HUES48 (cell line): ENCODE measurements around the gene TMEM18.

ENCODE experiments used
- H3K27ac ChIP-seq: one replicate; pipeline ENCODE4 v1.7.0; 2013; ENCODE audit warnings: low read depth, low read length, inconsistent platforms
- H3K27me3 ChIP-seq: 2 replicates; pipeline ENCODE4 v1.6.1; 2013; ENCODE audit warnings: mild to moderate bottlenecking, low read length; ENCODE audit not compliant: control insufficient read depth, insufficient read depth
- H3K36me3 ChIP-seq: 2 replicates; pipeline ENCODE4 v1.6.1; 2013; ENCODE audit warnings: low read length; ENCODE audit not compliant: control insufficient read depth, insufficient read depth
- H3K4me1 ChIP-seq: 2 replicates; pipeline ENCODE4 v1.6.1; 2013; ENCODE audit warnings: mild to moderate bottlenecking, low read length; ENCODE audit not compliant: control insufficient read depth, insufficient read depth
- H3K4me3 ChIP-seq: 2 replicates; pipeline ENCODE4 v1.5.1; 2013; ENCODE audit warnings: mild to moderate bottlenecking, low read depth, low read length
- H3K9ac ChIP-seq: 2 replicates; pipeline ENCODE4 v1.6.1; 2013; ENCODE audit warnings: mild to moderate bottlenecking, low read depth, low read length, moderate library complexity
- H3K9me3 ChIP-seq: 2 replicates; pipeline ENCODE4 v1.6.1; 2013; ENCODE audit warnings: low read length; ENCODE audit not compliant: control insufficient read depth, insufficient read depth

TMEM18 gene

DNA sequence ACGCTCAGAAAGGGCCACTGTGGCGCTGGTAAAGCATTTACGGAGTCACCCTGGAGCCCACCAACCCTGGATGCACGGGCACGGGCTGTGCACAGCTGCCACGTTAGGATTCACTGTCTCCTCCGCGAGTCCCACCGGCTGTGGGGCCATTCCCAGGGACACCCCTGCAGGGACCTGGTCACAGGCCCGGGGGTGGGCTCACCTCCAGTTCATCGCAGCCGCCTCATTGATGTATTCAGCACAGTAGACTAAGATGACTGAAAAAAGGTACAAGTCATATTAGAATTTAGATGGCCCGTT lies 4.7 kb downstream of the TMEM18 start:
- Histone ChIP-seq H3K9ac (no peak overlapping the region), H3K4me1 (peaks cover 7% of the 10 kb centered on the region), H3K27me3 (no peaks in the 10 kb centered on the region), H3K9me3 (no peaks in the 10 kb centered on the region), H3K4me3 (no peak overlapping the region), H3K27ac (no peak overlapping the region), H3K36me3 (peaks cover 46% of the 10 kb centered on the region)

- Histone ChIP-seq H3K4me1 (peaks cover 7% of the 10 kb centered on the region), H3K27ac (no peak overlapping the region), H3K36me3 (peaks cover 50% of the 10 kb centered on the region), H3K27me3 (no peaks in the 10 kb centered on the region), H3K9ac (no peak overlapping the region), H3K9me3 (peaks cover 1% of the 10 kb centered on the region; the same call in 1 of the 2 replicates), H3K4me3 (no peak overlapping the region)
Observed at GRCh38 chr2:671787-672605, 5.2 kb downstream of the TMEM18 start.

DNA sequence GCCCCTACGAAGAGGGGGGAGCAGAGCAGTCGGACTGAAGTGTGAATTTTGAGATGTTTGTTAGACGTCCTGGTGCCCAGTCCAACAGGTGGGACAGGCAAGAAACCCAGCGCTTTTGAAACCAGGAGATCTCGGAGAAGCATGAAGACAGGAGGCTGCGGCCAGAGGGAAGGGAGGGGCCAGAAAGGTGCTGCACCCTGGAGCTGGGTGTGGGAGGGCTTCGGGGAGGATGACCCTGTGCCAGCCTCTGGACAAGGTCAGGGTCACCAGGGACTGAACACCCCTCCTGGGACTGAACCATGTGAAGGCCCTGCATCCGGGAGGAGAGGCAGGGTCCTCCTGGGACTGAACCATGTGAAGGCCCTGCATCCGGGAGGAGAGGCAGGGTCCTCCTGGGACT lies 6.1 kb downstream of the TMEM18 start:
- H3K4me3 ChIP-seq, result no peak overlapping the region
- H3K4me1 ChIP-seq, result peaks cover 7% of the 10 kb centered on the region
- H3K27ac ChIP-seq, result no peak overlapping the region
- H3K36me3 ChIP-seq, result peaks cover 59% of the 10 kb centered on the region
- H3K9ac ChIP-seq, result no peak overlapping the region
- no peaks in the 10 kb centered on the region for H3K27me3 ChIP-seq
- peaks cover 10% of the 10 kb centered on the region for H3K9me3 ChIP-seq

GRCh38 chr2:670637-671036 lies 6.6 kb downstream of the TMEM18 start:
- Histone ChIP-seq H3K9ac (no peak overlapping the region), H3K36me3 (peaks cover 63% of the 10 kb centered on the region), H3K27ac (no peak overlapping the region), H3K4me3 (no peak overlapping the region), H3K4me1 (peaks cover 3% of the 10 kb centered on the region), H3K27me3 (no peaks in the 10 kb centered on the region), H3K9me3 (peaks cover 14% of the 10 kb centered on the region)

GRCh38 chr2:669323-669722 lies 7.9 kb downstream of the TMEM18 start:
- H3K27ac ChIP-seq, result no peak overlapping the region
- peaks cover 56% of the 10 kb centered on the region for H3K36me3 ChIP-seq
- no peaks in the 10 kb centered on the region for H3K27me3 ChIP-seq
- no peak overlapping the region for H3K9ac ChIP-seq
- H3K4me1 ChIP-seq, result no peaks in the 10 kb centered on the region
- no peak overlapping the region for H3K4me3 ChIP-seq
- peaks cover 22% of the 10 kb centered on the region for H3K9me3 ChIP-seq

DNA sequence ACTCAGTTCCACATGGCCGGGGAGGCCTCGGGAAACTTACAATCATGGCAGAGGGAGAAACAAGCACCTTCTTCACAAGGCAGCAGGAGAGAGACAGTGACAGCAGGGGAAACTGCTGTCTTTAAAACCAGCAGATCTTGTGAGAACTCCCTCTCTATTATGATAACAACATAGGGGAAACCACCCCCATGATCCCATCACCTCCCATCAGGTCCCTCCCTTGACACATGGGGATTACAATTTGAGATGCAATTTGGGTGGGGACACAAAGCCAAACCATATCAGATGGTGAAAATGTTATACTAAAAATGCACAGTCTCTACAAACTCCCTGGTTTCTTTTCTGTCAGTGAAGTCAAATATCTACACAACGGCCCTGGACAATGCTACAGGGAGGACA lies 9.2 kb downstream of the TMEM18 start:
- no peak overlapping the region for H3K9ac ChIP-seq
- H3K36me3 ChIP-seq, result peaks cover 61% of the 10 kb centered on the region
- no peak overlapping the region for H3K27ac ChIP-seq
- H3K27me3 ChIP-seq, result no peaks in the 10 kb centered on the region
- no peaks in the 10 kb centered on the region for H3K4me1 ChIP-seq
- H3K9me3 ChIP-seq, result peaks cover 22% of the 10 kb centered on the region
- no peak overlapping the region for H3K4me3 ChIP-seq

GRCh38 chr2:667332-667999 lies 9.7 kb downstream of the TMEM18 start:
- Histone ChIP-seq H3K4me1 (no peaks in the 10 kb centered on the region), H3K9ac (no peak overlapping the region), H3K27ac (no peak overlapping the region), H3K27me3 (no peaks in the 10 kb centered on the region), H3K9me3 (peaks cover 22% of the 10 kb centered on the region), H3K36me3 (peaks cover 59% of the 10 kb centered on the region), H3K4me3 (no peak overlapping the region)

DNA sequence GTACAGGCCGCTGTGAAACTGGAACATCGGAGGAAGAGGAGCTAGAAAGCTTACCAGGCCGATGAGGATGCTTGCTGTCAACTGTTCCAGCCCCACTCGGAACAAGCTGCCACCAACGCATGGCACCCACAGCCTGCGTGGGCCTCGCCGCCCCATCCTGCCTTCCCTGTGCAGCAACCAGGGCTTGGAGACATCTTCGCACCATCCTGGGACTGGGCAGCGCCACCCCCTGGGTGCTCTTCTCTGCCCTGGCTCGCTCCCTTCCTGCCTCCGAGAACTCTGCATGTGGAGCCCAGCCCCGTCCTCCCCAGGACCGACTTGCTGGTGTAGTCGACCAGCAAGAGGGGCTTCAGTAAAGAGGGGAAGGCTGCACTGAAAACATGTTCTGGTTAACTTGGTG lies 10.8 kb downstream of the TMEM18 start:
- H3K4me1 ChIP-seq, result no peaks in the 10 kb centered on the region
- no peak overlapping the region for H3K4me3 ChIP-seq
- H3K27me3 ChIP-seq, result no peaks in the 10 kb centered on the region
- no peak overlapping the region for H3K9ac ChIP-seq
- H3K27ac ChIP-seq, result no peak overlapping the region
- H3K9me3 ChIP-seq, result peaks cover 22% of the 10 kb centered on the region
- peaks cover 52% of the 10 kb centered on the region for H3K36me3 ChIP-seq

- Histone ChIP-seq H3K4me1 (no peaks in the 10 kb centered on the region), H3K36me3 (peaks cover 52% of the 10 kb centered on the region), H3K27me3 (no peaks in the 10 kb centered on the region), H3K27ac (no peak overlapping the region), H3K9ac (no peak overlapping the region), H3K9me3 (peaks cover 22% of the 10 kb centered on the region), H3K4me3 (no peak overlapping the region)
Observed at GRCh38 chr2:665340-666073, 11.7 kb downstream of the TMEM18 start.

- Histone ChIP-seq H3K4me1 (no peaks in the 10 kb centered on the region), H3K9me3 (peaks cover 22% of the 10 kb centered on the region), H3K36me3 (peaks cover 38% of the 10 kb centered on the region), H3K27me3 (no peaks in the 10 kb centered on the region), H3K4me3 (no peak overlapping the region), H3K9ac (no peak overlapping the region), H3K27ac (no peak overlapping the region)
Observed at GRCh38 chr2:664063-664462, 13.1 kb downstream of the TMEM18 start.

- peaks cover 29% of the 10 kb centered on the region for H3K36me3 ChIP-seq
Observed at GRCh38 chr2:663221-663620, 14.0 kb downstream of the TMEM18 start.

More at GRCh38 chr2:663221-663620, 14.0 kb downstream of the TMEM18 start:
- H3K27me3 ChIP-seq, result no peaks in the 10 kb centered on the region
- no peak overlapping the region for H3K27ac ChIP-seq
- peaks cover 22% of the 10 kb centered on the region for H3K9me3 ChIP-seq
- no peak overlapping the region for H3K4me3 ChIP-seq
- no peak overlapping the region for H3K9ac ChIP-seq
- no peaks in the 10 kb centered on the region for H3K4me1 ChIP-seq
